ENCODE data around the gene NUDT1.

- TF ChIP-seq EZH2 (IDR thresholded peaks at IDR 0.05; ENCODE audit: insufficient read depth, poor library complexity, severe bottlenecking) (no peak), EZH2phosphoT487 (IDR thresholded peaks at IDR 0.05; ENCODE audit: insufficient read depth, low read depth) (no peak)
Observed at GRCh38 chr7:2222516-2222915, 19.5 kb upstream of the NUDT1 start.
